Measurements from ENCODE around the gene DNAH2. TPM values are rescaled to one million over a fixed set of nuclear protein-coding genes. Genes with fewer than 3 reads are reported as not detected.

DNAH2 gene
- polyA plus RNA-seq, 1 donor from 2014 or later = 2.0 TPM

DNA sequence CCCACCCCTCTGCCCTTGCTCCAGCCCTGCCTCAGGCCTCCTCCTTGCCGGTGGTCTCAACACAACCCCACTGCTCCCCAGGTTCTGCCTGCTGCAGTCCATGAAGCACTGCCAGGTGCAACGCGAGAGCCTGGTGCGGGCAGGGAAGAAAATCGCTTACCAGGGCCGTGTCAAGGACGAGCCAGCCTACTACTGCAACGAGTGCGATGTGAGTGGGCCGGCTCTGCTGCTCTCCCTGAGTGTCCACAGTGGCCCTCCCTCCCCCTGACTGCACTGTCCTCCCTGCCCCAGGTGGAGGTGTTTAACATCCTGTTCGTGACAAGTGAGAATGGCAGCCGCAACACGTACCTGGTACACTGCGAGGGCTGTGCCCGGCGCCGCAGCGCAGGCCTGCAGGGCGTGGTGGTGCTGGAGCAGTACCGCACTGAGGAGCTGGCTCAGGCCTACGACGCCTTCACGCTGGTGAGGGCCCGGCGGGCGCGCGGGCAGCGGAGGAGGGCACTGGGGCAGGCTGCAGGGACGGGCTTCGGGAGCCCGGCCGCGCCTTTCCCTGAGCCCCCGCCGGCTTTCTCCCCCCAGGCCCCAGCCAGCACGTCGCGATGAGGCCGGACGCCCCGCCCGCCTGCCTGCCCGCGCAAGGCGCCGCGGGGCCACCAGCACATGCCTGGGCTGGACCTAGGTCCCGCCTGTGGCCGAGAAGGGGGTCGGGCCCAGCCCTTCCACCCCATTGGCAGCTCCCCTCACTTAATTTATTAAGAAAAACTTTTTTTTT is 135.6 kb downstream of the DNAH2 start (continued):
- TF ChIP-seq, protein P1, sequence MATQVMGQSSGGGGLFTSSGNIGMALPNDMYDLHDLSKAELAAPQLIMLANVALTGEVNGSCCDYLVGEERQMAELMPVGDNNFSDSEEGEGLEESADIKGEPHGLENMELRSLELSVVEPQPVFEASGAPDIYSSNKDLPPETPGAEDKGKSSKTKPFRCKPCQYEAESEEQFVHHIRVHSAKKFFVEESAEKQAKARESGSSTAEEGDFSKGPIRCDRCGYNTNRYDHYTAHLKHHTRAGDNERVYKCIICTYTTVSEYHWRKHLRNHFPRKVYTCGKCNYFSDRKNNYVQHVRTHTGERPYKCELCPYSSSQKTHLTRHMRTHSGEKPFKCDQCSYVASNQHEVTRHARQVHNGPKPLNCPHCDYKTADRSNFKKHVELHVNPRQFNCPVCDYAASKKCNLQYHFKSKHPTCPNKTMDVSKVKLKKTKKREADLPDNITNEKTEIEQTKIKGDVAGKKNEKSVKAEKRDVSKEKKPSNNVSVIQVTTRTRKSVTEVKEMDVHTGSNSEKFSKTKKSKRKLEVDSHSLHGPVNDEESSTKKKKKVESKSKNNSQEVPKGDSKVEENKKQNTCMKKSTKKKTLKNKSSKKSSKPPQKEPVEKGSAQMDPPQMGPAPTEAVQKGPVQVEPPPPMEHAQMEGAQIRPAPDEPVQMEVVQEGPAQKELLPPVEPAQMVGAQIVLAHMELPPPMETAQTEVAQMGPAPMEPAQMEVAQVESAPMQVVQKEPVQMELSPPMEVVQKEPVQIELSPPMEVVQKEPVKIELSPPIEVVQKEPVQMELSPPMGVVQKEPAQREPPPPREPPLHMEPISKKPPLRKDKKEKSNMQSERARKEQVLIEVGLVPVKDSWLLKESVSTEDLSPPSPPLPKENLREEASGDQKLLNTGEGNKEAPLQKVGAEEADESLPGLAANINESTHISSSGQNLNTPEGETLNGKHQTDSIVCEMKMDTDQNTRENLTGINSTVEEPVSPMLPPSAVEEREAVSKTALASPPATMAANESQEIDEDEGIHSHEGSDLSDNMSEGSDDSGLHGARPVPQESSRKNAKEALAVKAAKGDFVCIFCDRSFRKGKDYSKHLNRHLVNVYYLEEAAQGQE (IDR thresholded peaks at IDR 0.05; ENCODE audit: borderline replicate concordance) = no peak
- no peak for TF ChIP-seq TAF1 (IDR thresholded peaks at IDR 0.05; ENCODE audit: low read depth)

DNA sequence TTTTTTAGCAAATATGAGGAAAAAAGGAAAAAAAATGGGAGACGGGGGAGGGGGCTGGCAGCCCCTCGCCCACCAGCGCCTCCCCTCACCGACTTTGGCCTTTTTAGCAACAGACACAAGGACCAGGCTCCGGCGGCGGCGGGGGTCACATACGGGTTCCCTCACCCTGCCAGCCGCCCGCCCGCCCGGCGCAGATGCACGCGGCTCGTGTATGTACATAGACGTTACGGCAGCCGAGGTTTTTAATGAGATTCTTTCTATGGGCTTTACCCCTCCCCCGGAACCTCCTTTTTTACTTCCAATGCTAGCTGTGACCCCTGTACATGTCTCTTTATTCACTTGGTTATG is 136.1 kb downstream of the DNAH2 start:
- Histone ChIP-seq H3K4me3 (ENCODE audit: low read length) (no peak overlapping the region), H3K27me3 (ENCODE audit: insufficient read depth, low read depth, low read length) (no peaks in the 10 kb centered on the region)

DNA sequence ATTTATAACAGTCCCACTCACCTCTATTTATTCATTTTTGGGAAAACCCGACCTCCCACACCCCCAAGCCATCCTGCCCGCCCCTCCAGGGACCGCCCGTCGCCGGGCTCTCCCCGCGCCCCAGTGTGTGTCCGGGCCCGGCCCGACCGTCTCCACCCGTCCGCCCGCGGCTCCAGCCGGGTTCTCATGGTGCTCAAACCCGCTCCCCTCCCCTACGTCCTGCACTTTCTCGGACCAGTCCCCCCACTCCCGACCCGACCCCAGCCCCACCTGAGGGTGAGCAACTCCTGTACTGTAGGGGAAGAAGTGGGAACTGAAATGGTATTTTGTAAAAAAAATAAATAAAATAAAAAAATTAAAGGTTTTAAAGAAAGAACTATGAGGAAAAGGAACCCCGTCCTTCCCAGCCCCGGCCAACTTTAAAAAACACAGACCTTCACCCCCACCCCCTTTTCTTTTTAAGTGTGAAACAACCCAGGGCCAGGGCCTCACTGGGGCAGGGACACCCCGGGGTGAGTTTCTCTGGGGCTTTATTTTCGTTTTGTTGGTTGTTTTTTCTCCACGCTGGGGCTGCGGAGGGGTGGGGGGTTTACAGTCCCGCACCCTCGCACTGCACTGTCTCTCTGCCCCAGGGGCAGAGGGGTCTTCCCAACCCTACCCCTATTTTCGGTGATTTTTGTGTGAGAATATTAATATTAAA is 136.7 kb downstream of the DNAH2 start:
- H3K9ac ChIP-seq (ENCODE audit: low read length) = peak overlapping the region; percentile 92
- no peak overlapping the region for H2AFZ ChIP-seq (ENCODE audit: low read depth, low read length)
- peaks cover 7% of the 10 kb centered on the region for H3K79me2 ChIP-seq (replicated peaks; ENCODE audit: insufficient read depth, low read length)
- H3K4me3 ChIP-seq (ENCODE audit: low read length) = no peak overlapping the region
- peaks cover 30% of the 10 kb centered on the region for H4K20me1 ChIP-seq (ENCODE audit: insufficient read depth)
- no peaks in the 10 kb centered on the region for H3K9me3 ChIP-seq (ENCODE audit: low read length)
- peaks cover 8% of the 10 kb centered on the region for H3K36me3 ChIP-seq (ENCODE audit: insufficient read depth, low read length)
- H3K27ac ChIP-seq (ENCODE audit: low read length) = no peak overlapping the region
- no peak overlapping the region for H3K4me2 ChIP-seq (ENCODE audit: low read length)
- H3F3A ChIP-seq (ENCODE audit: insufficient read depth, low read length, poor library complexity, severe bottlenecking) = peaks cover 24% of the 10 kb centered on the region
- H3K9me2 ChIP-seq (ENCODE audit: insufficient read depth, low read length) = no peaks in the 10 kb centered on the region
- no peaks in the 10 kb centered on the region for H3K27me3 ChIP-seq (ENCODE audit: insufficient read depth, low read depth, low read length)
- TF ChIP-seq, protein P2, sequence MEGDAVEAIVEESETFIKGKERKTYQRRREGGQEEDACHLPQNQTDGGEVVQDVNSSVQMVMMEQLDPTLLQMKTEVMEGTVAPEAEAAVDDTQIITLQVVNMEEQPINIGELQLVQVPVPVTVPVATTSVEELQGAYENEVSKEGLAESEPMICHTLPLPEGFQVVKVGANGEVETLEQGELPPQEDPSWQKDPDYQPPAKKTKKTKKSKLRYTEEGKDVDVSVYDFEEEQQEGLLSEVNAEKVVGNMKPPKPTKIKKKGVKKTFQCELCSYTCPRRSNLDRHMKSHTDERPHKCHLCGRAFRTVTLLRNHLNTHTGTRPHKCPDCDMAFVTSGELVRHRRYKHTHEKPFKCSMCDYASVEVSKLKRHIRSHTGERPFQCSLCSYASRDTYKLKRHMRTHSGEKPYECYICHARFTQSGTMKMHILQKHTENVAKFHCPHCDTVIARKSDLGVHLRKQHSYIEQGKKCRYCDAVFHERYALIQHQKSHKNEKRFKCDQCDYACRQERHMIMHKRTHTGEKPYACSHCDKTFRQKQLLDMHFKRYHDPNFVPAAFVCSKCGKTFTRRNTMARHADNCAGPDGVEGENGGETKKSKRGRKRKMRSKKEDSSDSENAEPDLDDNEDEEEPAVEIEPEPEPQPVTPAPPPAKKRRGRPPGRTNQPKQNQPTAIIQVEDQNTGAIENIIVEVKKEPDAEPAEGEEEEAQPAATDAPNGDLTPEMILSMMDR (IDR thresholded peaks at IDR 0.05; ENCODE audit: poor library complexity, severe bottlenecking) = no peak
- TF ChIP-seq RAD21 (conservative IDR thresholded peaks at IDR 0.05) (no peak), SMC3 (conservative IDR thresholded peaks at IDR 0.05; ENCODE audit: poor library complexity) (no peak), TAF1 (IDR thresholded peaks at IDR 0.05; ENCODE audit: low read depth) (no peak), MXI1 (conservative IDR thresholded peaks at IDR 0.05; ENCODE audit: poor library complexity, severe bottlenecking) (no peak), POLR2AphosphoS5 (IDR thresholded peaks at IDR 0.05) (no peak), EZH2 (IDR thresholded peaks at IDR 0.05; ENCODE audit: borderline replicate concordance, insufficient read depth, low read length, poor library complexity, severe bottlenecking) (no peak)

More for the DNA sequence above, 136.1 kb downstream of the DNAH2 start:
- H3K4me2 ChIP-seq (ENCODE audit: low read length) = no peak overlapping the region
- TF ChIP-seq, protein P1 (IDR thresholded peaks at IDR 0.05; ENCODE audit: borderline replicate concordance) = no peak
- TF ChIP-seq RAD21 (conservative IDR thresholded peaks at IDR 0.05) (no peak), SMC3 (conservative IDR thresholded peaks at IDR 0.05; ENCODE audit: poor library complexity) (no peak), EZH2 (IDR thresholded peaks at IDR 0.05; ENCODE audit: borderline replicate concordance, insufficient read depth, low read length, poor library complexity, severe bottlenecking) (no peak), EP300 (conservative IDR thresholded peaks at IDR 0.05; ENCODE audit: poor library complexity, severe bottlenecking) (no peak), POLR2AphosphoS5 (IDR thresholded peaks at IDR 0.05) (no peak), TAF1 (IDR thresholded peaks at IDR 0.05; ENCODE audit: low read depth) (no peak), MXI1 (conservative IDR thresholded peaks at IDR 0.05; ENCODE audit: poor library complexity, severe bottlenecking) (no peak)
- H3F3A ChIP-seq (ENCODE audit: insufficient read depth, low read length, poor library complexity, severe bottlenecking) = peaks cover 20% of the 10 kb centered on the region
- no peak overlapping the region for H3K9ac ChIP-seq (ENCODE audit: low read length)
- H3K36me3 ChIP-seq (ENCODE audit: insufficient read depth, low read length) = peaks cover 8% of the 10 kb centered on the region
- H3K9me2 ChIP-seq (ENCODE audit: insufficient read depth, low read length) = no peaks in the 10 kb centered on the region
- H3K27ac ChIP-seq (ENCODE audit: low read length) = no peak overlapping the region
- H4K20me1 ChIP-seq (ENCODE audit: insufficient read depth) = peaks cover 36% of the 10 kb centered on the region
- no peaks in the 10 kb centered on the region for H3K9me3 ChIP-seq (ENCODE audit: low read length)
- no peak overlapping the region for H2AFZ ChIP-seq (ENCODE audit: low read depth, low read length)
- H3K79me2 ChIP-seq (replicated peaks; ENCODE audit: insufficient read depth, low read length) = peaks cover 4% of the 10 kb centered on the region
